ENCODE data around the gene TBCD. TPM values are rescaled to one million over a fixed set of nuclear protein-coding genes. Genes with fewer than 3 reads are reported as not detected.

TBCD gene
- polyA plus RNA-seq, 12 donors: 47.5 to 79.6 (median 55.9) TPM; not detected in 1

GRCh38 chr17:82849076-82849945 is 97.4 kb downstream of the TBCD start:
- no peak for DNase-seq

GRCh38 chr17:82851381-82851780 is 99.5 kb downstream of the TBCD start:
- DNase-seq: no peak

GRCh38 chr17:82854226-82854625 is 102.4 kb downstream of the TBCD start:
- DNase-seq: no peak

DNA sequence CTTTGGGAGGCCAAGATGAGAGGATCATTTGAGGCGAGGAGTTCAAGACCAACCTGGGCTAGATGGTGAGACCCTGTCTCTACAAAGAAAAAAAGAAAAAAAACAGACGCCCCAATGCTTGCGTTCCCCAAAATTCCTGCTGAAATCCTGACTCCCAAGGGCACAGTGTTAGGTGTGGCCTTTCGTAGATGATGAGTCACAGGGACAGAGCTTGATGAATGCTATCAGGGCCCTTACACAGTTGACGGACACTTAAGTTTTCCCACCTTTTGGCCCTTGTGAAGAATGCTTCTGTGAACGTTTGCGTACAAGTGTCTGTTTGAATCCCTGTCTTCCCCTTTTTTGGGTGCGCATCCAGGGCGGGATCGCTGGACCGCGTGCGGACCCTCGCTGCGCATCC is 104.5 kb downstream of the TBCD start:
- no peak for DNase-seq

GRCh38 chr17:82858376-82859126 is 106.7 kb downstream of the TBCD start:
- no peak for DNase-seq

DNA sequence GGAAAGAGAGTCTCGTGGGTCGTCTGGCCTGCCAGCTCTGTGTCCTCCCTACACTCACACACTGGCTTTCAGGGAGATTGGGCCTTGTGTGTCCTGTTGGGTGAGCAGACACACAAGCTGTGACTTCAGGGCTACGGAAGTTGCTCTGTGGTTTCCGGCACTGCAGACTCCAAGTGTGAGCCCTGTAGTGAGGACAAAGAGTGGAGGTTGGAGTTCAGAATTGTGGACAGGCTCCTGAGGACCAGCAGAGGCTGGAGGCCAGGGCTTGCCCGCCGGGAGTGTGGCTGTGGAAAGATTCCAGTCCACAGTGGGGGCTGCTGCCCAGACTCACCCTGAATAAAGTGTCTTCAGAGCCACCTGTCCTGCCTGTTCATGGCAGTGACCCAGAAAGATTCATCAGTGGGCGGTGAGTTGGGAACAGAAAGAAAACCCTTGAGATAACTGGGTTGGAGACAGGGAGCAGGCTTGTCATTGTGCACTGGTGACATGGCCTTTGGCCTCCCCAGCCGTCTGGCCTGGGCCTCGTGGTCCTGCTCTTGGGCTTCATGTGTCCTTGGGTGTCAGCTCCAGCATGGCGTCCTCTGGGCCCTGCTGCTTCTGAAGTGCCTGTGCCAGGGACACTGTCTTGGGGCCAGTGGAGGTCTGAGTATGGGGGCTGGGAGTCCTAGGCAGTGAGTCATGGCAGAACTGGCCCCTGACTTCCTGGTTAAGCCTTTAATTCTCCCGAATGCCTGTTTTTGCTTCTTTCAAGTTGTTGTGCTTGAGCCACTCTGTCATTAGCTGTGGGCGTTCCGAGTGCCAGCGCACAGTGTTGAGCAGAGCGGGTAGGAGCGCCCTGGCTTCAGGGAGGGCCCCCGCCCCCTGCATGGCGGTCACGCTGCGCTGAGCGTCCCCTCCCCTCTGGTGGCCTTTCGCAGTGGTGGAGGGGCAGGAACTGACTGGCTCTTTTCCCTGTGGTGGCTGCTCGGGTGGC is 107.9 kb downstream of the TBCD start:
- DNase-seq: no peak

DNA sequence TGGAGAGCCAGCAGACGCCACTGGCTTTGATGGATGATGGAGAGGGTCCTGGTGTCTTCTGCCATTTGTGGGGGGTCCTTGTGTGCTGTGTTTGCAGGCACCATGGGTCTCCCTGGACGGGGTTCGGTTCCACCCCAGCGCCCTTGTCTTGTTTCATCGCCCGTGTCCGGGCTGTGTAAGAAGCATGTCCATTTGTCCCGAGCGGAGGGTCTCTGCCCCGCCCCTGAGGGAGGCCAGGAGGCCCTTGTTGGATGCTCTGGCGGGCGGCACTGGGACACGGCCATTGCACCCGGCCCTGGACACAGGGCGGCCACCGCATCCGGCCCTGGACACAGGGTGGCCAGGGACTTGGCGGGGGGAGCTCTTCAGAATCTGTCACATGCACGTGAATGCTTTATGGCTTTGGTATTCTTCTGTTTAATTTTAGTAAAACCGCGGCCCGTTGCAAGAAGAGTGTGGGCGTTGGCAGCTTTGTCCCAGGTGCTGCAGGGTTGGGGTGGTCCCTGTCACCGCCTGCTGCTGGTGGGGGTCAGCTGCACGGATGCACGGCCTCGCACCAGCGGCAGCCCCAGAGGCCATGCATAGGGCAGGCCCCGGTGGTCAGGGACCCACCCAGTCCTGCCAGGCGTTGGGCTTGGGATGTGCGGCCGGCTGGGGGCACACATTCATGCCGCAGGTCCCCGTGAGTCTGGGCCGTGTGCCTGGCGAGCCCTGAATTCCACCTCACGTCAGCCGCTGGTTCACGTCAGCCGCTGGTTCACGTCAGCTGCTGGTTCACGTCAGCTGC is 108.9 kb downstream of the TBCD start:
- no peak for DNase-seq

- no peak for DNase-seq
Observed at GRCh38 chr17:82861393-82861775, 109.5 kb downstream of the TBCD start.

DNA sequence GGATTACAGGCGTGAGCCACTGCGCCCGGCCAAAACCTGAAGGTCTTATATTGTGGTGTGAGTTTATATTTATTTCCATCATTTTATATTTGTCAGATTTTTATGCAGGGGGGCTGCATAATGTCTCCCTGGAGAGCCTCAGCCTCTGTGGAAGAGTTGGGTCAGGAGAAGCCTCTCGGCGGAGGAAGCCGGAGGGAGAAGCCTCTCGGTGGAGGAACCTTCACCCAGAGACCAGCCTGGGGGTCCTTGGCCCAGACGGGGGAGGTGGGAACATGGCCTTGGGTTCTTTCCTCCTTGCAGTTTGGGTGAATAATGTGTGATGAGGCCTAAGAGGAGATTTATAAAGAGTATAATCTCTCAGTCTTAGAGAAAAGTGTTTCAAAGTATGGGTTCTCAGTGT is 110.3 kb downstream of the TBCD start:
- DNase-seq: no peak

DNA sequence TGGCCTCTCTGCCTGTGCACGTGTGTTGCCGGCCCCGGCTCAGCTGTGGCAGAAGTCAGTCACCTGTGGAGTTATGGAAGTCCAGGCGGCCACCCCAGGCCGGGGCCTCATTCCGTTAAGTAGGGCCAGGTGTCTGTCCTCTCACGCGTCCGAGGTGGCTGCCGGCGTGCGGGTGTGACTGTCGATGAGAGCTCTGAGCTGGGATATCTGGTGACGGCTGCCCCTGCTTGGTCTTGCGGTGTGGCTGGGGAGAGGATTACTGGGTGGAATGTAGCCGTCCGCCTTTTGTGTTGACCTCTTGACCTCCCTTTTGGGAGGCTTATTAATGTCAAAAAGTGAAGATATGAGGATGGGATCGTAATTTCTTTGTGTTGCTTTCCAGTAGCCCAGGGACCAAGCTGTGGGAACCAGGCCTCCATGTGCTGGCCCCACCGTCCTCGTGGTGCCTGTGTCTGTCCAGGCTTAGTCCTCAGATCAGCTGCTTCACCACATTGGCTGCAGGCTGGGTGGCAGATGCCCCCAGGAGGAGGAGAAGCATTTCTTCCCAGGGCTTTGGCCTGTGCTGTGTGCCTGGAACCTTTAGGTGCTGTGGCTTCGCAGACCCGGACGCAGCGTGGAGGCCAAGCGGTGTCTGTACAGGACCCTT is 111.0 kb downstream of the TBCD start:
- DNase-seq: no peak

DNA sequence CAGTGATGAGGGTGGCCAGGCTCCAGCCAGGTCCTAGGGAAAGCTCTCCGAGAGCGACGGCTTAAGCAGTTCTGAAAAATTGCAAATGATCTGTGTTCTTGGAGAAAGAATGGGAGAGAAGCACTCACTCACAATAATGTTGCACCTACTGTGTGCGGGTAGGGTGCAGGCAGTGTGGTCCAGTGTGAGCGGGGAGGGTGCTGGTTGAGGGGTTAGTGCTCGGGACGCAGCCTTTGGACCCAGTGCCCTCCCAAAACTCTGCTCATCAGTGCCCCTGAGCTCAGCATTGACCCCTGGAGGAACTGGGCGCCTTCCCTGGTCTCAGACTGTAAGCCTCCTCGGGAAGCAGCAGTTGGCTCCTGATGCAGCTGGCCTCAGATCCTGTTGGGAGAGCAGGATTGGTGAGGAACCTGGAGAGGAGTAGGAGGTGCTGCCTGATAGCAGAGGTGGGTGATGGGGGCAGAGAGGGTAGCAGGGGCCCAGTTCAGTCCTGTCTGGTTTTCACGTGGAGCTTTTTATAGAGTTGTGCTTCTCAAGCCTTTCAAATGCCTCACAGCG is 111.6 kb downstream of the TBCD start:
- no peak for DNase-seq

DNA sequence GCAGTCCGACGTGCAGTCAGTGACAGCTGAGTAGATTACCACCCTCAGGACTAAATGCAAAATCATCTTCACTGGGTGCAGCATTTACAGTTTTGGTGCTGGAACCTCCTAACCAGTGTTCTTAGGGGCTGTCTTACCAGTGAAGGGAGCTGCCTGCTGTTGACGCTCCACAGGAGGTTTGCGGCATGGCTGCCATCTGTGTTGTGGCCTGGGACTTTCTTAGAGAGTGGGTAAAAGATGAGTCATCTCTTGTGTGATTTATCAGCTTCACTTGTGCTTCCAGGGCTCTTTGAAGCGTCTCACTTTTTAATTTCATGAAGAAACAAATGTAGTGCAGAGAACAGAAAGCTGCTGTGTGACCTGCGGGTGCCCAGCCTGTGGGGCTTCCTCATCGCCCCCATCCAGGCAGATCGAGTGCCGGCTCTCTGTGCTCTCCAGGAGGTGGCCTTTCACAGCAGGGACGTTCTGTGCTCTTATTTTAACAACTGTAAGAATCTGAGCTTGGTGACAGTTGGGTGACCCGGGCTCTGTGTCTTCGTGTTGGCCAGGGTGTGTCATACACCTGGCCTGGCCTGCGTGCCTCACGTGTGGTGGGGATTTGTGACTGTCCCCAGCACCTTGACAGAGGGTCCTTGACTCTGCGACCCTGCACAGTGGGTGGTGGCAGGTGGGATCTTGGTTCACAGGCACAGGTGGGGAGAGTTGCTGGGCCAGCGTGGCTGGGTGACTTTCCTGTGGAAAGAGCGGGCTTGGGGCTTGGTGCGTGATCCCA is 112.3 kb downstream of the TBCD start:
- no peak for DNase-seq

DNA sequence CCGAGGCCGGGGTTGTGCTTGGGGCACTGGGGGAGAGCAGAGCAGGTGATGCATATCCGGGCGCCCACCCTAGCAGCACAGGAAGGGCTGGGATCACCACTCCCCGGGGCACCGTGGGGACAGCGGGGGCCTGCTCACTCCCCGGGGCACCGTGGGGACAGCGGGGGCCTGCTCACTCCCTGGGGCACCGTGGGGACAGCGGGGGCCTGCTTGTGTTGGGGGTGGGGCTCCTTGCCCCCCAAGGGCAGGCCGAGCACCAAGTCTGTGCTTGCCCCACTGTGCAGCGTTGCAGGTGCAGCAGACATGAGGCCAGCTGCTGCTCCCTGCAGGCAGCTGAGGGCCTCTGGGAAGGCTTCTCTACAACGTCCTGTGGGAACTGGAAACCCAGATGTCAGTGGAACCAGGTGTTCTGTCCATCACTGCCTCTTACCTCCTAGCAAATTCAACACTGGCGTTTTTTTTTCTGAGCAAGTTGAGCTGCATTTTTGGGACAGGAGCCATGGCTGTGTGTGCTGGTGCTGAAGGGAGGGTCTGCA is 112.9 kb downstream of the TBCD start:
- DNase-seq: no peak

DNA sequence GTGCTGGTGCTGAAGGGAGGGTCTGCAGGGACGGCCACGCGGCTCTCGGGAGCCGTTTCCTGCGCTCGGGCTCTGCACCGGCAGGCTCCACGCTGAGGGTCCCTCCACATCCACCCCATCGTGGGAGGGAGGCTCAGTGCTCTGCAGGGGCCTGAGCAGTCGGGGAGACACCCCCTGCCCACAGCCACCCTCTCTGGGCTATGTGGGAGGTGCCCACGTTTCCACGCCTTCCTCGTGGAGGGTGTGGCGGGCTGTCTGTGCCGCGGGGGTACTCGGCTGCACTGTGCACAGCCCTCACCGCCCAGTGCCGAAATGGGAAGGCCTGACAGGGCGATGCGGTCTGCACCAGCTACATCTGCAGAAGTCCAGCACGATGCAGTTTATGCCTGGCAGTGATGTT is 113.4 kb downstream of the TBCD start:
- DNase-seq: no peak

- DNase-seq: no peak
Observed at GRCh38 chr17:82865774-82866395, 114.0 kb downstream of the TBCD start.

DNA sequence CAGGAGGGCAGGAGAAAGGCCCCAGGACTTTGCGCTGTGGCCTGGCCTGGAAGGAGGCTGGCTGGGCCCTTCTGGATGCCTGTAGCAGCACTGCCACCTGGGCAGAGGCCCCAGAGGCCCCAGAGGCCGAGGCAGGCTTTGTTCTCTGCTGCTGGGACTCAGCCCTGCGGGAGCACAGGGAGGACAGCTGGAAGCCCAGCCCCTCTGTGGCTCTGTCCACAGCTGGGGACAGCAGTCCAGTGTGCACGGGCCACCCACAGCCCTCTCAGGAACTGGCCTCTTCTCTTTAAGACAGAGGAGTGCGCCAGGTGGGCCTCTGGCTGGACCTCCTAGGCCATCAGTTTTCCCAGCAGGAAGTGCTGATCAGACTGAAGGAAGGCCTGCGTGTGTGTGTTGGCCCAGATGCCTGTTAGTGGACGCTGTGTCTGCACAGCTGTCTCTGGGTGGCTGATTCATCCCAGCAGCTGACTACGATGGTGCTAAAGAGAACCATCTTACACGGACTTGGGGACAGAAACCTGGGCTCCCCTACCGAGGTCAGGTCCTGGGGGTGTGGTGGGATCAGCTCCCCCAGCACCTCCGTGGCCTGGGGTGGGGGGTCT is 114.8 kb downstream of the TBCD start:
- peak; percentile 75 for DNase-seq

DNA sequence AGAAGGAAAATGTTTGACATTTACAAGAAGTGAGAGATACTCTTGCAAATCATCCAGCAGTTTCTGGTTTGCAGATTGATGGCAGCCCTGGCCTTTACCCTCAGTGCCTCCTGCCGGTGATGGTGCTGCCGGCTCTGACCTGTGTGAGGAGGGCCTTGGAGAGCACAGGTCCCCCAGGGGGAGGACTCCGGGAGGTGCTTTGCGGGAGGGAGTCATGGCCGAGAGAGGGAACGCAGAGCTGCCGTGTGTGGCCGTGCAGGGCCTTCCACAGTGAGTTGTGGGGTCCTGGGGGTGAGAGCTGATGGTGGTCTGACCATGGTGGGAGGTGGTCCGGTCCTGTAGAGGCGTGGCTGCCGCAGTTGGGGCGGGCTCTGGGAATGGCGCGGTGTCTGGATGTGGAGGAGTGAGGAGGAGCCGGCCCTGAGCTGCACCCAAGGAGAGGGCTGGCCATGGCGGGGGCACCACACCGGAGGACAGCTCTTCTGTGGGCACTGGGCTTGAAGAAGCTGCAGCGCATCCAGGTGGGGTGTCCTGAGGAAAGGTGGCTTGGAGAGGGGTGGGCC is 116.0 kb downstream of the TBCD start:
- DNase-seq: no peak

DNA sequence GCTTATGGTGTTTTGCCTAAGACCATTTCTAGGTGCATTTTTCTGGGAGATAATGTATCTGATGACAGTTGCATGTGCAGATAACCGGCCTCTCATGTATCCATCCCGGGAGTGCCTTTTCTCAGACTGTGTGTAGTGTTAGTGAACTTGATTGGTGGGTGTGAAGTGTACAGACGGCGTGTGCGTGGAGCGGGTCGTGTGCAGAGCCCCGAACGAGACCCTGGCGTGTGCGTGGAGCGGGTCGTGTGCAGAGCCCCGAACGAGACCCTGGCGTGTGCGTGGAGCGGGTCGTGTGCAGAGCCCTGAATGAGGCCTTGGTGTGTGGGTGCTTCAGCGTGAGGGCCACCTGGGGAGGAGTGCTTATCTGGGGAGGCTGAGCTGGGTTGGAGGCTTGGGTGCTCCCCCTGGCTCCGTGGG is 116.9 kb downstream of the TBCD start:
- no peak for DNase-seq

Data from muscle of arm (tissue), 12 donors.